Measurements from ENCODE around the gene AGAP1.

The AGAP1 gene

DNA sequence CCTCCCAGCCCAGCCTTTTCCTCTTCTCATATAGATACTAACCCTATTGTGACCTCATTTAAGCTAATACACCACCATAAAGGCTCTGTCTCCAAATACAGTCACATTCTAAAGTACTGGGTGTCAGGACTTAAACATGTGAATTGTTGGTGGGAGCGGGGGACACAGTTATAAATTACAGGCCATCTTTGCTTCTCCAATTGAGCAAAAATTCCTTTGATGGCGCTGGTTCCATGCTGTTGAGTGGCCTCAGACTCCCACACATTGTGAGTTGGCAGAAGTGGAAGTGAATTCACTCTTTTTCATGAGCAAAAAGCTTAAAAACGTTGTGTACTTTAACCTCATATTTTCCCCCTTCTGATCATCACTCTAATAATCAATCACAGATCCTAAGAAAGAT is 628.4 kb downstream of the AGAP1 start:
- TF ChIP-seq CTCF (IDR thresholded peaks at IDR 0.05) = no peak

DNA sequence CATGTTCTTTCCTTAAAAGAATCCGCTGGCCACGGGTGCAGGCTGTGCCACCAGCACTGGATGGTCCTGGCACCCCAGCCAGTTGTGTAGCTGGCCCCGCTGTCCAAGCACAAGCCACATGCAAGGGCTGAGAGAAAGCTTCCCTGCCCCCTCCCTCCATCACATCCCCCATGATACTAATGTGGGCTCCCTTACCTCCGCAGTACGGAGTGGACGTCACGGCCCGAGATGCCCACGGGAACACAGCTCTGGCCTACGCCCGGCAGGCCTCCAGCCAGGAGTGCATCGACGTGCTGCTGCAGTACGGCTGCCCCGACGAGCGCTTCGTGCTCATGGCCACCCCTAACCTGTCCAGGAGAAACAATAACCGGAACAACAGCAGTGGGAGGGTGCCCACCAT is 629.9 kb downstream of the AGAP1 start:
- TF ChIP-seq CTCF (IDR thresholded peaks at IDR 0.05) = no peak

- no peak for TF ChIP-seq CTCF (IDR thresholded peaks at IDR 0.05)
These were observed 630.5 kb downstream of the AGAP1 start for GRCh38 chr2:236124182-236124893.

DNA sequence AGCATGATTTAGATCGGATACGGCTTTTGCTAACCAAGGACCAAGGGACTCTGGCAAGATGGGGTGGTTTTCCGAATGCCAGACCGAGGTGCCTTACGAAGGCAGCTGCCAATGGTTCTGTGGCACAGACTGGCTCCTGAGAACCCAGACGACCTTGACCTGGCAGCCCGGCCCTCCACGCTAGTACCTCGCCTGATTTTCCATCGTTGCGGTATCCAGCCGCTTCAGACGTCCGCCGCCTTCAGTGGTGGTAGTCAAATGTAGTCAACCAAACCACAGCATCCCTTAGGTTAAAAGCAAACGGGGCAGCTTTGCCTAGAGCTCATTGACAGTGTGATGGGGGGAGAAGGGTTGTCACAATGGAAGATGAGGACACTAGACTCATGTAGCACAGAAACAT is 631.7 kb downstream of the AGAP1 start:
- TF ChIP-seq CTCF (IDR thresholded peaks at IDR 0.05) = no peak

GRCh38 chr2:236127010-236127409 is 633.2 kb downstream of the AGAP1 start:
- TF ChIP-seq CTCF (IDR thresholded peaks at IDR 0.05) = no peak

- TF ChIP-seq CTCF (IDR thresholded peaks at IDR 0.05) = no peak
These were observed 634.5 kb downstream of the AGAP1 start for GRCh38 chr2:236128321-236128720.

DNA sequence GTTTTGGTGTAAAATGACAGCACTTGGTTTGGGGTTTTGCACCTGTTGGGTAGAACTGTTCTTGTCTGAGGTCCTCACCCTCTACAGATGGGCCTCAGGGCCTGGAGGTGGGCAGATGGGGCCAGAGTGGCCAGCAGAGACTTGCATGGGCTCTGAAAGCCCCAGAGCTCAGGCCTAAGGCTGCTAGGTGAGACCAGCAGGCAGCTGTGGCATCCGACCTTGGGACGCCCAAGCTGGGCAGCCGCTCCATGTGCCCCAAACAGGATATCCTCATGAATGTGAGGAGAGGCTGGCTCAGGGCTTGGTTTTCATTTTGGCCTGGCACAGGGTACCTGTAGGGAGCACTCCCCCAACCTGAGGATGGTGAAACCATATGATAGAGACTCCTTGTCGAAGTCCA is 636.1 kb downstream of the AGAP1 start:
- no peak for TF ChIP-seq CTCF (IDR thresholded peaks at IDR 0.05)

All from LNCAP (cell line).